Caco-2 (cell line): Measurements from ENCODE around the gene RNF123. TPM values are rescaled to one million over a fixed set of nuclear protein-coding genes. Genes with fewer than 3 reads are reported as not detected.

Experiments
- BruUV-seq: library from RNA; stranded (reverse); fragments of 400-500 nt; replicated peaks from 2 replicates; lab custom pipeline; 2021; lab: Mats Ljungman, UMichigan
- CTCF ChIA-PET: fragments of 300-600 bp; sonication (Branson Sonifier 250); formaldehyde crosslinking; loops from one replicate; lab custom pipeline; 2022; ENCODE audit warnings: antibody characterized with exemption; lab: Charles Lee
- POLR2A ChIA-PET: fragments of 300-600 bp; sonication (Branson Sonifier 250); formaldehyde crosslinking; loops from one replicate; lab custom pipeline; 2022; ENCODE audit warnings: antibody characterized with exemption; lab: Charles Lee
- DNase-seq, 2 experiments: peaks; one replicate each; pipeline versions ENCODE4 v3.0.0 to v3.0.0-alpha.2; 2020 to 2022
- H3K27me3 ChIP-seq: replicated peaks from 2 replicates; pipeline ENCODE4 v1.6.0; 2011; ENCODE audit warnings: low read length; ENCODE audit not compliant: control insufficient read depth, insufficient read depth
- H3K36me3 ChIP-seq: 2 replicates; pipeline ENCODE4 v1.5.1; 2011; ENCODE audit warnings: low read length; ENCODE audit not compliant: control insufficient read depth, insufficient read depth
- H3K4me1 ChIP-seq: fragments of 250-450 bp; sonication (Bioruptor Pico); 2 replicates; pipeline ENCODE4 v1.5.1; 2020; ENCODE audit warnings: mild to moderate bottlenecking
- H3K4me3 ChIP-seq: 2 replicates; pipeline ENCODE4 v1.5.1; 2011; ENCODE audit warnings: low read depth, mild to moderate bottlenecking, control low read depth, low read length
- H3K9me3 ChIP-seq: fragments of 250-450 bp; sonication (Bioruptor Pico); 2 replicates; pipeline ENCODE4 v1.5.1; 2020; ENCODE audit warnings: mild to moderate bottlenecking, moderate library complexity
- H3K27ac Mint-ChIP-seq: one replicate; pipeline ENCODE4 v1.8.0; 2022; ENCODE audit warnings: mixed read lengths; ENCODE audit not compliant: unreplicated experiment
- H3K27me3 Mint-ChIP-seq: one replicate; pipeline ENCODE4 v1.8.0; 2022; ENCODE audit warnings: mixed read lengths; ENCODE audit not compliant: insufficient read depth, unreplicated experiment
- H3K36me3 Mint-ChIP-seq: one replicate; pipeline ENCODE4 v1.8.0; 2022; ENCODE audit warnings: mild to moderate bottlenecking, mixed read lengths; ENCODE audit not compliant: insufficient read depth, unreplicated experiment
- H3K4me1 Mint-ChIP-seq: one replicate; pipeline ENCODE4 v1.8.0; 2022; ENCODE audit warnings: low read depth, mixed read lengths; ENCODE audit not compliant: unreplicated experiment
- H3K4me3 Mint-ChIP-seq: one replicate; pipeline ENCODE4 v1.8.0; 2022; ENCODE audit warnings: mild to moderate bottlenecking, moderate library complexity, mixed read lengths; ENCODE audit not compliant: unreplicated experiment
- H3K9me3 Mint-ChIP-seq: one replicate; pipeline ENCODE4 v1.8.0; 2022; ENCODE audit warnings: mixed read lengths; ENCODE audit not compliant: unreplicated experiment
- CTCF ChIP-seq, 2 experiments: fragments of 200-600 bp in 1 of 2; IDR thresholded peaks; 1 replicate in 1 of 2; 2 replicates in 1 of 2; pipeline versions ENCODE4 v1.5.1 to v1.8.0; 2011 to 2022; ENCODE audit warnings: antibody characterized with exemption in 1 of 2, control low read depth in 1 of 2, inconsistent platforms in 1 of 2, low read depth in 1 of 2, low read length in 1 of 2, mild to moderate bottlenecking in 1 of 2, moderate library complexity in 1 of 2; ENCODE audit not compliant: insufficient read depth in 1 of 2, severe bottlenecking in 1 of 2, unreplicated experiment in 1 of 2
- intact Hi-C: fragments of 100-400 bp; cut with micrococcal nuclease; formaldehyde crosslinking; loops from one replicate; pipeline ENCODE4 v1.10.0; 2022; ENCODE audit not compliant: unreplicated experiment
- total RNA-seq: library from RNA; stranded (reverse); gene quantifications from 2 replicates; pipeline ENCODE4 v1.2.3, GENCODE V29; 2022

The RNF123 gene
- total RNA-seq, 1 experiment from 2014 or later, result 45.2 TPM

DNA sequence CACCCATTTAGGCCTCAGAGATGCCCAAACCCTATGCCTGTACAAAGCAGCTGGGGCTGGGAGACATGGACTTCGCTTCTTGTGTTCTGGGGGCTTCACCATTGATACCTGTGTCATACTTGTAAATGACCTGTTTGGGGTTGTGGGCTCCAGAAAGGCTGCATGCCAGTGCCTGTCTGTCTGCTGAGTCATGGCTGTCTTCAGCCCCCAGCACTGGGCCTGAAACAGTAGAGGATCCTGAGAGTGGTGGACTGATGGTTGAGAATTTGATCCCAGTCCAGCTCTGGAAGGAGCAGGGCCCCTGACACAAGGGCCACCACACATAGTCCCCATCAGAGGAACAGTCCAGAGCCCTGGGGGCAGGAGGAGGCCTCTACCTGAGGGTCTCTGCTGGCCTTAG is 39.8 kb upstream of the RNF123 start:
- Histone ChIP-seq H3K4me1 (no peaks in the 10 kb centered on the region), H3K36me3 (no peaks in the 10 kb centered on the region), H3K4me3 (no peak overlapping the region), H3K27me3 (no peaks in the 10 kb centered on the region), H3K9me3 (no peaks in the 10 kb centered on the region)
- no peak overlapping the region for H3K4me3 Mint-ChIP-seq
- H3K27me3 Mint-ChIP-seq, result no peaks in the 10 kb centered on the region
- no peak overlapping the region for H3K27ac Mint-ChIP-seq
- no peak for TF ChIP-seq CTCF (IDR thresholded peaks at IDR 0.05; ENCODE audit: insufficient read depth in 1 of 2, low read depth in 1 of 2, low read length in 1 of 2, severe bottlenecking in 1 of 2, unreplicated experiment in 1 of 2)
- no peaks in the 10 kb centered on the region for H3K9me3 Mint-ChIP-seq
- POLR2A ChIA-PET, result no interaction called here
- no peaks in the 10 kb centered on the region for H3K4me1 Mint-ChIP-seq
- BruUV-seq, result no TSS peak
- H3K36me3 Mint-ChIP-seq, result peaks cover 6% of the 10 kb centered on the region
- DNase-seq, result no peak
- CTCF ChIA-PET, result no interaction called here
- intact Hi-C loops, result no loop called here

DNA sequence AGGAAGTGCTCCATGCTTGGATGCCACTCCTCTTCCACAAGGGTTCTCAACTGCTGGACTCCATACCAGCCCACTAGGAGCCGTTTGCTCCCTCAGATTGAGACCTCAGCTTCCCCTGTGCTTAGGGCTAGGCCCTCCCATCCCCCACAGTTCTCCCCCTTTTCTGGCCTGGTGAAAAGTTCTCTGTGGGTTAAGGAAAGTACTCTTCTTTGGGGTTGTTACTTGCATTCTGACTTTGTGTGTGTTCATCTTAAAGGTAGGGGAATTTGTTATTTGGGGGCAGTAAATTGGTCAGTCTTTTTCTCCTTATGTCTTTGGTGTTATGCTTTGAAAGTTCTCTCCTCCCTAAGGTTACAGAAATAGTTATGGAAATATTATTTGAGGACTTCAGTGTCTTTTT is 39.2 kb upstream of the RNF123 start:
- BruUV-seq, result no TSS peak
- Mint-ChIP-seq H3K4me1 (no peaks in the 10 kb centered on the region), H3K9me3 (no peaks in the 10 kb centered on the region), H3K27me3 (no peaks in the 10 kb centered on the region), H3K36me3 (peaks cover 6% of the 10 kb centered on the region), H3K4me3 (no peak overlapping the region), H3K27ac (no peak overlapping the region)
- Histone ChIP-seq H3K4me3 (no peak overlapping the region), H3K9me3 (no peaks in the 10 kb centered on the region), H3K36me3 (no peaks in the 10 kb centered on the region), H3K4me1 (no peaks in the 10 kb centered on the region), H3K27me3 (no peaks in the 10 kb centered on the region)
- DNase-seq, result no peak
- intact Hi-C loops, result no loop called here
- ChIA-PET CTCF (no interaction called here), POLR2A (no interaction called here)
- TF ChIP-seq CTCF (IDR thresholded peaks at IDR 0.05; ENCODE audit: insufficient read depth in 1 of 2, low read depth in 1 of 2, low read length in 1 of 2, severe bottlenecking in 1 of 2, unreplicated experiment in 1 of 2), result no peak

DNA sequence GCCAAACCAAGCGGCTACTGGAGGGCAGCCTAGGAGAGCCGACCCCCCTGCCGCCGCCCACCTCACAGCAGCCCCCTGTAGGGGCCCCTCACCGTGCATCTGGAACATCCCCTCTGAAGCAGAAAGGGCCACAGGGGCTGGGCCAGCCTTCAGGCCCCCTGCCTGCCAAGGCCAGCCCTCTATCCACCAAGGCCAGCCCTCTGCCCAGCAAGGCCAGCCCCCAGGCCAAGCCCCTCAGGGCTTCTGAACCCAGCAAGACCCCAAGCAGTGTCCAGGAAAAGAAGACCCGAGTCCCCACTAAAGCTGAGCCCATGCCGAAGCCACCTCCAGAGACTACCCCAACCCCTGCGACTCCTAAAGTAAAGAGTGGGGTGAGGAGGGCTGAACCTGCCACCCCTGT is 38.7 kb upstream of the RNF123 start:
- intact Hi-C loops, result no loop called here
- no peaks in the 10 kb centered on the region for H3K9me3 Mint-ChIP-seq
- no TSS peak for BruUV-seq

More for the DNA sequence above, 38.7 kb upstream of the RNF123 start:
- H3K27me3 Mint-ChIP-seq, result no peaks in the 10 kb centered on the region
- Histone ChIP-seq H3K27me3 (no peaks in the 10 kb centered on the region), H3K4me3 (no peak overlapping the region), H3K36me3 (no peaks in the 10 kb centered on the region), H3K9me3 (no peaks in the 10 kb centered on the region), H3K4me1 (no peaks in the 10 kb centered on the region)
- no peak overlapping the region for H3K4me3 Mint-ChIP-seq
- no peak for TF ChIP-seq CTCF (IDR thresholded peaks at IDR 0.05; ENCODE audit: insufficient read depth in 1 of 2, low read depth in 1 of 2, low read length in 1 of 2, severe bottlenecking in 1 of 2, unreplicated experiment in 1 of 2)
- no peak overlapping the region for H3K27ac Mint-ChIP-seq
- DNase-seq, result no peak
- ChIA-PET POLR2A (no interaction called here), CTCF (no interaction called here)
- no peaks in the 10 kb centered on the region for H3K4me1 Mint-ChIP-seq
- H3K36me3 Mint-ChIP-seq, result peaks cover 6% of the 10 kb centered on the region
